22Rv1 (cell line): Measurements from ENCODE around the gene GADL1.

Source experiments
- ZFX ChIP-seq: fragments of 450-650 bp; IDR thresholded peaks from 2 replicates; pipeline ENCODE4 v1.6.1; 2017; ENCODE audit warnings: antibody characterized with exemption, borderline replicate concordance
- TF ChIP-seq, protein P1 (sequence below): fragments of 450-650 bp; IDR thresholded peaks from 2 replicates; pipeline ENCODE4 v1.5.1; 2017; ENCODE audit warnings: mild to moderate bottlenecking

DNA sequence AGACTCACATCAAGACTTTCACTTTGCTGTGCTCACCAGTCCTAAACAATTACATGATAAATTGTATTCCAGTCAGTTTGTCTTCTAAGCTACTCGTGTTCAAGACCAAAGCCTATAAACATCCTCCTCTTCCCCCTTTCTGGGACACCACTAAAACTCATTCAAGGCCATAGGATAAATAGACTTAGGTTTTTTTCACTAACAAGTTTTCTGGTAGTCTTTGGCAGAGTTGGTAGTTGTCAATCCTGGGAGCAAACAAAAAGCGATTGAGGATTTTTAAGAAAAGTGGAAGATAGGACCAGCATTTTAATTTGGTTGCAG, 173.2 kb downstream of the GADL1 start:
- TF ChIP-seq, protein P1, sequence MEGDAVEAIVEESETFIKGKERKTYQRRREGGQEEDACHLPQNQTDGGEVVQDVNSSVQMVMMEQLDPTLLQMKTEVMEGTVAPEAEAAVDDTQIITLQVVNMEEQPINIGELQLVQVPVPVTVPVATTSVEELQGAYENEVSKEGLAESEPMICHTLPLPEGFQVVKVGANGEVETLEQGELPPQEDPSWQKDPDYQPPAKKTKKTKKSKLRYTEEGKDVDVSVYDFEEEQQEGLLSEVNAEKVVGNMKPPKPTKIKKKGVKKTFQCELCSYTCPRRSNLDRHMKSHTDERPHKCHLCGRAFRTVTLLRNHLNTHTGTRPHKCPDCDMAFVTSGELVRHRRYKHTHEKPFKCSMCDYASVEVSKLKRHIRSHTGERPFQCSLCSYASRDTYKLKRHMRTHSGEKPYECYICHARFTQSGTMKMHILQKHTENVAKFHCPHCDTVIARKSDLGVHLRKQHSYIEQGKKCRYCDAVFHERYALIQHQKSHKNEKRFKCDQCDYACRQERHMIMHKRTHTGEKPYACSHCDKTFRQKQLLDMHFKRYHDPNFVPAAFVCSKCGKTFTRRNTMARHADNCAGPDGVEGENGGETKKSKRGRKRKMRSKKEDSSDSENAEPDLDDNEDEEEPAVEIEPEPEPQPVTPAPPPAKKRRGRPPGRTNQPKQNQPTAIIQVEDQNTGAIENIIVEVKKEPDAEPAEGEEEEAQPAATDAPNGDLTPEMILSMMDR: no peak
- TF ChIP-seq ZFX: no peak
